Caco-2 (cell line): ENCODE results near the gene XAB2. TPM values are rescaled to one million over a fixed set of nuclear protein-coding genes. Genes with fewer than 3 reads are reported as not detected.

ENCODE experiments used
- BruUV-seq: library from RNA; stranded (reverse); fragments of 400-500 nt; replicated peaks from 2 replicates; lab custom pipeline; 2021; lab: Mats Ljungman, UMichigan
- CTCF ChIA-PET: fragments of 300-600 bp; sonication (Branson Sonifier 250); formaldehyde crosslinking; loops from one replicate; lab custom pipeline; 2022; ENCODE audit warnings: antibody characterized with exemption; lab: Charles Lee
- POLR2A ChIA-PET: fragments of 300-600 bp; sonication (Branson Sonifier 250); formaldehyde crosslinking; loops from one replicate; lab custom pipeline; 2022; ENCODE audit warnings: antibody characterized with exemption; lab: Charles Lee
- DNase-seq, 2 experiments: peaks; one replicate each; pipeline versions ENCODE4 v3.0.0 to v3.0.0-alpha.2; 2020 to 2022
- H3K27me3 ChIP-seq: replicated peaks from 2 replicates; pipeline ENCODE4 v1.6.0; 2011; ENCODE audit warnings: low read length; ENCODE audit not compliant: control insufficient read depth, insufficient read depth
- H3K36me3 ChIP-seq: 2 replicates; pipeline ENCODE4 v1.5.1; 2011; ENCODE audit warnings: low read length; ENCODE audit not compliant: control insufficient read depth, insufficient read depth
- H3K4me1 ChIP-seq: fragments of 250-450 bp; sonication (Bioruptor Pico); 2 replicates; pipeline ENCODE4 v1.5.1; 2020; ENCODE audit warnings: mild to moderate bottlenecking
- H3K4me3 ChIP-seq: 2 replicates; pipeline ENCODE4 v1.5.1; 2011; ENCODE audit warnings: low read depth, mild to moderate bottlenecking, control low read depth, low read length
- H3K9me3 ChIP-seq: fragments of 250-450 bp; sonication (Bioruptor Pico); 2 replicates; pipeline ENCODE4 v1.5.1; 2020; ENCODE audit warnings: mild to moderate bottlenecking, moderate library complexity
- H3K27ac Mint-ChIP-seq: one replicate; pipeline ENCODE4 v1.8.0; 2022; ENCODE audit warnings: mixed read lengths; ENCODE audit not compliant: unreplicated experiment
- H3K27me3 Mint-ChIP-seq: one replicate; pipeline ENCODE4 v1.8.0; 2022; ENCODE audit warnings: mixed read lengths; ENCODE audit not compliant: insufficient read depth, unreplicated experiment
- H3K36me3 Mint-ChIP-seq: one replicate; pipeline ENCODE4 v1.8.0; 2022; ENCODE audit warnings: mild to moderate bottlenecking, mixed read lengths; ENCODE audit not compliant: insufficient read depth, unreplicated experiment
- H3K4me1 Mint-ChIP-seq: one replicate; pipeline ENCODE4 v1.8.0; 2022; ENCODE audit warnings: low read depth, mixed read lengths; ENCODE audit not compliant: unreplicated experiment
- H3K4me3 Mint-ChIP-seq: one replicate; pipeline ENCODE4 v1.8.0; 2022; ENCODE audit warnings: mild to moderate bottlenecking, moderate library complexity, mixed read lengths; ENCODE audit not compliant: unreplicated experiment
- H3K9me3 Mint-ChIP-seq: one replicate; pipeline ENCODE4 v1.8.0; 2022; ENCODE audit warnings: mixed read lengths; ENCODE audit not compliant: unreplicated experiment
- CTCF ChIP-seq, 2 experiments: fragments of 200-600 bp in 1 of 2; IDR thresholded peaks; 1 replicate in 1 of 2; 2 replicates in 1 of 2; pipeline versions ENCODE4 v1.5.1 to v1.8.0; 2011 to 2022; ENCODE audit warnings: antibody characterized with exemption in 1 of 2, control low read depth in 1 of 2, inconsistent platforms in 1 of 2, low read depth in 1 of 2, low read length in 1 of 2, mild to moderate bottlenecking in 1 of 2, moderate library complexity in 1 of 2; ENCODE audit not compliant: insufficient read depth in 1 of 2, severe bottlenecking in 1 of 2, unreplicated experiment in 1 of 2
- intact Hi-C: fragments of 100-400 bp; cut with micrococcal nuclease; formaldehyde crosslinking; loops from one replicate; pipeline ENCODE4 v1.10.0; 2022; ENCODE audit not compliant: unreplicated experiment
- total RNA-seq: library from RNA; stranded (reverse); gene quantifications from 2 replicates; pipeline ENCODE4 v1.2.3, GENCODE V29; 2022

The XAB2 gene
- total RNA-seq, 1 experiment from 2014 or later, result 44.7 TPM

- Histone ChIP-seq H3K9me3 (no peaks in the 10 kb centered on the region), H3K4me3 (no peak overlapping the region), H3K27me3 (no peaks in the 10 kb centered on the region), H3K4me1 (no peaks in the 10 kb centered on the region), H3K36me3 (no peaks in the 10 kb centered on the region; the same call in 1 of the 2 replicates)
- no peak for DNase-seq
- no peak overlapping the region for H3K4me3 Mint-ChIP-seq
- peaks cover 72% of the 10 kb centered on the region for H3K36me3 Mint-ChIP-seq
- BruUV-seq, result TSS peak; percentile 63
- no peaks in the 10 kb centered on the region for H3K9me3 Mint-ChIP-seq
- ChIA-PET CTCF (interaction anchor here (1.0 kb wide), 1 partner anchor 128 kb away, joined by 4 read pairs; no protein-coding TSS in a partner anchor), POLR2A (no interaction called here)
- H3K27me3 Mint-ChIP-seq, result no peaks in the 10 kb centered on the region
- H3K4me1 Mint-ChIP-seq, result no peaks in the 10 kb centered on the region
- intact Hi-C loops, result no loop called here
- TF ChIP-seq CTCF (IDR thresholded peaks at IDR 0.05; ENCODE audit: insufficient read depth in 1 of 2, low read depth in 1 of 2, low read length in 1 of 2, severe bottlenecking in 1 of 2, unreplicated experiment in 1 of 2), result no peak
- no peak overlapping the region for H3K27ac Mint-ChIP-seq
Observed at GRCh38 chr19:7617735-7618134, 11.6 kb downstream of the XAB2 start.

- TF ChIP-seq CTCF (IDR thresholded peaks at IDR 0.05; ENCODE audit: insufficient read depth in 1 of 2, low read depth in 1 of 2, low read length in 1 of 2, severe bottlenecking in 1 of 2, unreplicated experiment in 1 of 2), result no peak
- H3K4me3 ChIP-seq, result no peak overlapping the region
- no peak overlapping the region for H3K4me3 Mint-ChIP-seq
- no peaks in the 10 kb centered on the region for H3K4me1 ChIP-seq
- BruUV-seq, result no TSS peak
- H3K27ac Mint-ChIP-seq, result no peak overlapping the region
- CTCF ChIA-PET, result no interaction called here
- H3K9me3 Mint-ChIP-seq, result no peaks in the 10 kb centered on the region
- peaks cover 71% of the 10 kb centered on the region for H3K36me3 Mint-ChIP-seq
- POLR2A ChIA-PET, result no interaction called here
- H3K27me3 Mint-ChIP-seq, result no peaks in the 10 kb centered on the region
- no peak for DNase-seq
- H3K27me3 ChIP-seq, result no peaks in the 10 kb centered on the region
- H3K36me3 ChIP-seq, result no peaks in the 10 kb centered on the region; the same call in 1 of the 2 replicates
- intact Hi-C loops, result no loop called here
- H3K4me1 Mint-ChIP-seq, result no peaks in the 10 kb centered on the region
- no peaks in the 10 kb centered on the region for H3K9me3 ChIP-seq
Observed at GRCh38 chr19:7617172-7617571, 12.2 kb downstream of the XAB2 start.

- Mint-ChIP-seq H3K4me3 (no peak overlapping the region), H3K4me1 (no peaks in the 10 kb centered on the region), H3K36me3 (peaks cover 67% of the 10 kb centered on the region), H3K27ac (no peak overlapping the region), H3K9me3 (no peaks in the 10 kb centered on the region), H3K27me3 (no peaks in the 10 kb centered on the region)
- H3K36me3 ChIP-seq, result no peaks in the 10 kb centered on the region; the same call in none of the 2 replicates
- ChIA-PET CTCF (interaction anchor here (0.7 to 1.3 kb wide), 2 partner anchors 47 to 242 kb away, joined by 3 to 4 read pairs; no protein-coding TSS in a partner anchor), POLR2A (no interaction called here)
- H3K4me1 ChIP-seq, result no peaks in the 10 kb centered on the region
- H3K9me3 ChIP-seq, result no peaks in the 10 kb centered on the region
- no TSS peak for BruUV-seq
- DNase-seq, result no peak
- no peaks in the 10 kb centered on the region for H3K27me3 ChIP-seq
- H3K4me3 ChIP-seq, result no peak overlapping the region
- no peak for TF ChIP-seq CTCF (IDR thresholded peaks at IDR 0.05; ENCODE audit: insufficient read depth in 1 of 2, low read depth in 1 of 2, low read length in 1 of 2, severe bottlenecking in 1 of 2, unreplicated experiment in 1 of 2)
- intact Hi-C loops, result no loop called here
Observed at GRCh38 chr19:7614859-7615741, 14.2 kb downstream of the XAB2 start.
